HG02623 (cell line): ENCODE results near the gene SMPX.

Experiments
- ATAC-seq: cut with Tn5 transposase; IDR thresholded peaks from one replicate; pipeline ENCODE4 v1.9.1; 2021; ENCODE audit warnings: moderate library complexity; ENCODE audit not compliant: unreplicated experiment

Gene SMPX

DNA sequence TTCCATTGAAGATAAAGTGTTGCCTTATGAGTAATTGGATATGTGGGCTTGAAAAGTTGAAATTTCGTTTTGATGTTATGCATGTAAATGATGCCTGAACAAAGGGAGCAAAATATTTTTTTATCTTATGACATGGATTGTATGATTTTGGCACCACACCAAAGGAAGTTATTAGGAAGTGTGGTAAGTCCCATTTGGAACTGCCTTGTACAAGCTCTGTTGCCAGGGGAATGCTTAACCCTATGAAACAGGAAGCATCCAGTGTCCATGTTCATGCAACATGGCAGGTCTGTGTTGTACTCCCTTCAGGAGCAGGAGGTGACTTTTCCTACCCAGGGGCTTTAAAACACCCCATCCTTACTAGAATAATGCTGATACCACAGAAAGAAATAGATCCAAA, 13.2 kb downstream of the SMPX start:
- no peak for ATAC-seq

DNA sequence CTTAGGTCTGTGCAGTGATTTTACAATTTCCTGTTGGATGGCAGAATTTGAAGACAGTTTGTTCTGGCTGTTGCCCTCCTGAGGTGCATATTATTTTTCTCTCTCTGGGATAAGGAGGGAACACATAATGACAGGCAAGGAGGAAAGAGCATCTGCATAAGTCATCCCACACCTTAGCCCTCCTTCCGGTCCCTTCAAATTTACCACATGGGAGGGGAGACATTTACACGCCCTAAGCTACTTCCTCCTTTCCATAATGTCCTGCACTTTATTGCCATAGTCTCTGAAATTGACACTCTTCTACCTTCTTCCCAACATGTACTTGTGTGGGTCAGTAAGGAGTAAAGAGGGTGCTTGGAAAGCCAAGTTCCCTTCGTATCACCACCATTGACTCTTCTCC, 13.9 kb downstream of the SMPX start:
- ATAC-seq, result no peak

DNA sequence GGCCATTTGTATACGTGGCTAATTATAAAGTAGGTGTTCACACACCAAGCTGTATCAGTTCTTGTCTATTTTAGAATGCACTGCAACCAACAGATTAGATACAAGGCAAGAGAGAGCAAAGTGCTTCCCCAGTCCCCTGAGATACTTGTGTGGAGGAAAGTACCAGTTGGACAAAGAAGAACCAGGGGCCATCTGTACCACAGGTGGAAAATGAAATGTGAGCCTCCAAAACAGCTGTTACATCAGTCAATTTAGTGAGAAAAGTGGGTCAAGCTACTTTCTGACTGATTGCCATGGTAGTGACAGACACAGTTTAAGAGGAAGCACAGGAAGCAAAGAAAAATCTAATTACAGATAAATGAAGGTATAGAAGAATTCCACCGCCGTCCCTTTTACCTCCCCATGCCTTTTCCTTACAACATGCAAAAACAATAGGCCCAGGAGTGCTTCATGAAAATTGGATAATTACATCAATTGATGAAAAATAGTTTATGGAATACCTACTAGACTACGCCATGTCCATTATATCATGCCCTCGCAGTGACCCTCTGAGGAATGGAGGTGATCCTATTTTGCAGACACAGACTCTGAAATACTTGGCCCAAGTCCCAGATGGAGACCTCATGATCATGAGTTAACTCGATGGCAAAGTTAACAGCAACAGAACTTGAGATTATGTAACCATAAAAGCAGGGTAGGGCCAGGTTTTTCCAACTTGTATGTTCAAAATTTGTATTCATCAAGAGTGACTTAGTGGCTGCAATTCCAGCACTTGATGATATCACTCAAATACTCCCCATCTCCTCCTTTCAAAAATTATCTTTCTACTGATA, 15.8 kb downstream of the SMPX start:
- ATAC-seq, result no peak

DNA sequence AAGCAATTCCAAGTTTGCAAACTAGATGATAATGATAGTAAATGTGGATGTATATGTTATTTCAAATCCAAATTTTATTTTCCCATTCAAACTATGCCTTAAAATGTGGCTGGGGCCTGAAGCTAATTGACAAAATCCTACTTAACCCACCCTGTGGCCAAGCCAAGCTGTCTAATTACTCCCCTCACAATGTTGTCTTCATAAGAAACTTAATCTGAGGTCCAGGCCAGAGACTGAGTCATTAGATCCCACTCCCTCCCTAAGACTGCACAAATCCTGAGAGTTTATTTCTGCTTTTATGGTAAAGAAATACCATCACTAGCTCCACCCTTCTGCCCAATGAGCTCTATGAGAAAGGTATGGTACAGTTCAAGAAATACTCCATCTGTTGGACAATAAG, 16.6 kb downstream of the SMPX start:
- no peak for ATAC-seq

GRCh38 chrX:21740329-21741274, 17.3 kb downstream of the SMPX start:
- ATAC-seq, result no peak

- no peak for ATAC-seq
Observed at GRCh38 chrX:21738950-21739287, 19.0 kb downstream of the SMPX start.

- no peak for ATAC-seq
Observed at GRCh38 chrX:21738210-21738949, 19.5 kb downstream of the SMPX start.

- no peak for ATAC-seq
Observed at GRCh38 chrX:21735768-21736127, 22.2 kb downstream of the SMPX start.

DNA sequence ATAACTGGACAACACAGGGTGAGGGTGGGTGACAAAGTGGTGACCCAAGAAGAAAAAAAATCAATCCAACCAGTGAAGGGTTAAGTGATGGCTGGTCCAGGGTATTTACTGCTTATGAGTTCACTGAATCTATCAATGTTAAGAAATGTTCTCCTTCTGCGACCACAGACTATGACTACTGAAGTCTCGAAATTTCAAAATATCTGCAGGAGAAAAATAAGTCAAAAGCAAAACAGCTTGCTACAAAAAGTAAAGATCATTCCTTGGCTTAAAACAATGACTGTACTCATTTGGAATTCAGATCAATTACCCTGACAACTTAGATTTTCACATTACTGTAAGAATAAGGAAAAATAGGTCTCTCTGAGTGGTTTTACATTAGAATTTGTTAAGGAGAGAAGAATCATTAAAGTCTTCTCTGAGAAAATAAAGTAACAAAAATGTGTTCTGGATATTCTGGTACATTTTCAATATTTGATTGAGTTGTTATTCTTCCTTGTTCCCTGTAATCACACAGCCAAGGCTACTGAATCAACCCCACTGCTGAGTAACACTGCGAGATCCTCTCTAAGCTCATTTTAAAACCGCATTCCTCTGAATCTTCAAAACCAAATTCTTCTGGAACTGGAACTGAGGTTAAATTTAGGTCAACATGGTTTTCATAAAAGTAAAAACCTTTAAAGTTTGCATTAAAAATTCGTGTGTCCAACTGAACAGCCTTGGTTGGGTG, 22.7 kb downstream of the SMPX start:
- no peak for ATAC-seq

DNA sequence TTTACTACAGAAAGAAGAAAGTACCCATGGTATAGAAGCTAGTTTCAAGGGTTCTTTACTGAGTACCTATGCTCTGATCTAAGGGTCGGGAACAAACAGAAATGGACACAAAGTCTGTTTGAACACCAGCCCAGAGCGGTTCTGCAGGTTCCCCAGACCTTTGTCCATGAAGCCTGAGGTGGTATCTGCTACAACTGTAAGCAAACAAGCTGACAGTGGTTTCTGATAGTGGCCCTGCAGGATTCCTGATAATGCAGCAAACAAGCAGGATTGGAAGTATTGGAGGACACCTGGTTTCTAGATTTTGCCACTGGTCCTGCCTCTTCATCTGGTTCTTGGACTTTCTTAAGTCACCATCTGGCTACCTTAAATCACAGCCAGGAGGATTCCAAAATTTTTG, 23.7 kb downstream of the SMPX start:
- ATAC-seq, result no peak

DNA sequence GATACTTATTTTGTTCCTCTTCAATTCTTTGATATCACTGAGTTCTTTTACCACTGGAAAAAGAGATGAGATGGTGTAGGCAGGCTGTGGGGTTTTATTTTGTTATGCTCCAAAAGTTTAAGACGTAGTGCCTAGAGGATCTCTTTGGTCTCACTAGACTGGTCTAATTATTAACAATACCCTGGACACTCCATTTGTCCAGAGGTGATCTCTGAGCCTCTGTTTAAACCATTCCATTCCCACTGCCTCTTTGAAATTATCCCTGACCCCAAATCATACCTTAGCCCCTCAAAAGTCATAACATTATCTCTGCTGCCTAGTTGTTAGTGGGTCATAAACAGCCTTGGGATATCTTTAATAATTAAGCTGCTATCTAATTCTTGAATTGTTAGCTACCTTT, 24.2 kb downstream of the SMPX start:
- no peak for ATAC-seq

- ATAC-seq, result no peak
Observed at GRCh38 chrX:21730026-21730425, 27.9 kb downstream of the SMPX start.

GRCh38 chrX:21728276-21728968, 29.5 kb downstream of the SMPX start:
- ATAC-seq, result no peak

DNA sequence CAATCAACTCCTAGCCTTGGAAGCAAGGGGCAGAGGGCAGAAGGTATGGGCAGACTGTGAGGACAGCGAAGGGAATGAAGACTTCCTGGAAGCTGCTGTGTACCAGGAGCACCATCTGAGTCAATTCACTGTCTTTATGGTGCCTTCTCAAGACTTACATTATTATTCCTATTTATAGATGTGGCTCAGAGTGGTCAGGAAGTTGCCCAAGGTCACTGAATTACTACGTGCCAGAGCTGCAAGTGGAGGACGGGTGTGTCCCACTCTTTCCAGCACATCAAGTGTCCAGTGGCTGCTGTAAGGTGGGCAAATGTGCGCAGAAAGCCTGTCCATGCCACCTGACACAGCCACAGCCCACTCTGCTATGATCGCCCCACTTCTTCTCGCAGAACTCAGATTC, 32.0 kb downstream of the SMPX start:
- ATAC-seq, result no peak

DNA sequence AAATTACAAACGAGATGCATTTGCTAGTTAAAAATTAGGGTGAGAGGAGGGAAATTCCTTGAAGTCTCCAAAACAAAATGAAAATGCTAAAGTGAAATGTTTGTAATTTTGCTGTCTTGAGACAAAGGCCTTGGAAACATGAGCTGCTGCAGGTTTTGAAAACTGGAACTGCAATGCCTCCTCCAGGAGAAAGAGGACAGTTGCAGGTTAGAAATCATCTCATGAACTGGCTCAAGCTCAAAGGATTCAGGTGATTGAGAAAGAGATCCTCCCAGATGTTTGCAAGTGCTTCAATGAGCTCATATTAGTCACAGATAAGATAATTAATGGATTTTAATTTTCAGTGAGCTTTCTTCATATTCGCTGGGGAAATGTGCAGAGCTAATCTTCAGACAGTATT, 32.4 kb downstream of the SMPX start:
- no peak for ATAC-seq

DNA sequence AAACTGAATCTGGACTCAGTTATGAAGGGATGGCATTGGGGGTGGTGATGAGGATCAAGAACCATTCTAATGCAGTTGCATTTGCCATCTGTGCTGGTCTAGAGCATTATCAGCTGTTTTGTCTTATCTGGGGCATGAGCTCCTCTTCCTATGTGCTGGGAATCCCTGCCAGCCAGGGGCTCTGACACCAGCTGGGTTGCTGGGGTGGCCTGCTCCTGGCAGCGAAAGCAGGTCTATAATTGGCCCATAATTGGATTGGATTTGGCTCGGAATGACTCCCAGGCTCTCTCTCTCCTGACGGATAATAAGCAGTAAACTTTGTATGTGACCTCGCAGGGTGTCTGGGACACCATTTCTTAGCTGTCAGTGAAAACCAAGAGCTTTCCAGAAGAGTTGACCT, 34.1 kb downstream of the SMPX start:
- no peak for ATAC-seq

DNA sequence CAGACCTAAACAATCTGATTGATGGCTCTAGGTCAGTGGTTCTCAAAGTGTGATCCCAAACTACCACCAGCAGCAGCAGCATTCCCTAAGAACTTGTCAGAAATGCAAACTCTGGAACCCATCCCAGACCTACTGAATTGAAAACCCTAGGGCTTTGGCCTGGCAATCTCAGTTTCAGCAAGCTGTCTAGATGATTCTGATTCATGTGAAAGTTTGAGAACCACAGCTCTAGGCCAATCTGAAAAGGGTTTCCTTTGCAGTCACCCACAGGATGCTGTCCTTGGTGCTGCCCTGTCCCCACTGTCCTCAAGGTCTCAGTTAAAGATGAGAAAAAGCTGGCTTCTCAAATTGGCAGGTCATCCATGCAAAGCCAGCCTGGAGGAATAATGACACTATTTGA, 34.8 kb downstream of the SMPX start:
- ATAC-seq, result no peak

DNA sequence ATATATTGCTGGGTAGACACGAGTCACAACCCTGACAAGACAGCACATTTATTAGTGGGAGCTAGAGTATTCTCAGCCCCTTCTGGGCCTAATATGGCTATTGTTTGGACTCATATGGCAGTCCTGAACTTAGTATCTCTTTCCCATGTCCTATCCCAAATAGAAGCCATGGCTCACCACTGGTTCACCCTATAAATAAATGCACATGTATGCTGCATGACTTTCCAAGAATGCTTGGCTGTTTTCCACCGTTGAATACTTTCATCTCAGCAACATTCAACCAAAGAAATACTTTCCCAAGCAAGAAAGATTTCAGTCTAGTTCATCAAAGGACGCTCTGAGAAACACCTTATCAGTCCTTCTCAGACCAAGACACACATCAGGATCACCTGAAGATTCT, 36.7 kb downstream of the SMPX start:
- ATAC-seq, result no peak

DNA sequence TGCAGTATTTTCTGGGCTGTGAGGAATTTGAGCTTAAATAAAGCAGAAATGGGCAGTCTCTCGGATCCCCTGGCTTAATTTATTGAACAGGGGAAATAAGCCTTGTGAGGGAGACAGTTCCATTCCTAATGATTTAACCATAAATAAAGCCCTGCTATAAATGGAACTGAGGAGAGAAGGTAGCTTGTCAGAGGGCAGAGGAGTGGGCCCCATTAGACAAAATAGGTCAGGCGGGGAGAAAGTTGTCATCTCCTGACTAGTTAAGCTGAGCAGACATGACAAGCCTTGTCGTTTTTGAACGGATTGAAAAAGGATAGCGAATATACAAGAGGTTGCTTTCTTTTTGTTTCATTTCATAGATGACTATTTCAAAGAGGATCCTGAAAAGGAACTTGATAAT, 39.3 kb downstream of the SMPX start:
- ATAC-seq, result no peak

- no peak for ATAC-seq
Observed at GRCh38 chrX:21717802-21718201, 40.1 kb downstream of the SMPX start.
